ENCODE data around the gene MASP2. TPM values are rescaled to one million over a fixed set of nuclear protein-coding genes. Genes with fewer than 3 reads are reported as not detected.
"Not testable (repeated sequence)": the region's sequence is repeated elsewhere in the genome, so short reads cannot be mapped to it uniquely, and the experiment has no call there.

The MASP2 gene
- total and polyA plus RNA-seq, 2 of the 8 experiments (the other 6 are each of a cell fraction or from before 2014, with no cell fraction given) = 0.54 to 1.2 TPM

DNA sequence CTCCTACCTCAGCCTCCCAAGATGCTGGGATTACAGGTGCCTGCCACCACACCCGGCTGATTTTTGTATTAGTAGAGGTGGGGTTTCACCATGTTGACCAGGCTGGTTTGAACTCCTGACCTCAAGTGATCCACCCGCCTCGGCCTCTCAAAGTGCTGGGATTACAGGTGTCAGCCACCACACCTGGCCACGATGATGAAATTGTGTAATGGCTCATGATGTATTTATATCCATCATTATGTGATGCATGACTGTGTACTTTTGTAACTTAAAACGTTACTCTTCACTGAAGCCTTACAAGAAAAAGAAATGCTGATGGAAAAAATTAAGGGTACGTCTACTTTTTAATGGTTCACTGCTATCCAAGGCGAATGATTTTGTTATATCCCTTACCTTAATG, 27.1 kb downstream of the MASP2 start (continued):
- TF ChIP-seq, protein P1, sequence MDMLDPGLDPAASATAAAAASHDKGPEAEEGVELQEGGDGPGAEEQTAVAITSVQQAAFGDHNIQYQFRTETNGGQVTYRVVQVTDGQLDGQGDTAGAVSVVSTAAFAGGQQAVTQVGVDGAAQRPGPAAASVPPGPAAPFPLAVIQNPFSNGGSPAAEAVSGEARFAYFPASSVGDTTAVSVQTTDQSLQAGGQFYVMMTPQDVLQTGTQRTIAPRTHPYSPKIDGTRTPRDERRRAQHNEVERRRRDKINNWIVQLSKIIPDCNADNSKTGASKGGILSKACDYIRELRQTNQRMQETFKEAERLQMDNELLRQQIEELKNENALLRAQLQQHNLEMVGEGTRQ (IDR thresholded peaks at IDR 0.05; ENCODE audit: low read length) = no peak
- TF ChIP-seq CBX5 (IDR thresholded peaks at IDR 0.05; ENCODE audit: low read depth, low read length) = no peak

DNA sequence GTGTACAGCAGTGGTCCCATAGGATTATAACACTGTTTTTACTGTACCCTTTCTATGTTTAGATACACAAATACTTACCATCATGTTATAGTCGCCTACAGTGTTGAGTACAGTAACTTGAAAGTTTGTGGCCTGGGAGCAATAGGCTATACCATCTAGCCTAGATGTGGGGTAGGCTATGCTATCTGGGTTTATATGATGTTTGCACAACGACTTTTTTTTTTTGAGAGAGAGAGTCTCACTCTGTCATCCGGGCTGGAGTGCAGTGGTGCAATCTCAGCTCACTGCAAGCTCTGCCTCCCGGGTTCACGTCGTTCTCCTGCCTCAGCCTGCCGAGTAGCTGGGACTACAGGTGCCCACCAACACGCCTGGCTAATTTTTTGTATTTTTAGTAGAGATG, 27.7 kb downstream of the MASP2 start:
- H3K79me2 ChIP-seq (ENCODE audit: control insufficient read depth in 1 of 2, insufficient read depth in 2 of 2, low read length in 2 of 2) = peaks cover 0 to 36% of the 10 kb centered on the region in 2 experiments; a peak in 3 of 4 replicates

More for the DNA sequence above, 27.7 kb downstream of the MASP2 start:
- Histone ChIP-seq H4K20me1 (replicated peaks in 1 of 2; ENCODE audit: control insufficient read depth in 1 of 2, insufficient read depth in 2 of 2, low read length in 2 of 2) (peaks cover 6 to 12% of the 10 kb centered on the region in 2 experiments), H3K36me3 (ENCODE audit: control insufficient read depth in 2 of 4, insufficient read depth in 4 of 4, low read length in 3 of 4) (peaks cover 46 to 95% (median 78%) of the 10 kb centered on the region in 4 experiments)
- H3K27me3 ChIP-seq (replicated peaks in 1 of 4; ENCODE audit: control insufficient read depth in 3 of 4, extremely low read depth in 1 of 4, insufficient read depth in 3 of 4, low read length in 3 of 4); H2AFZ ChIP-seq (ENCODE audit: low read length); H2BK20ac ChIP-seq (ENCODE audit: low read length); H3K9ac ChIP-seq (replicated peaks in 1 of 4; ENCODE audit: extremely low read depth in 1 of 4, low read depth in 3 of 4, low read length in 3 of 4); H3K4me1 ChIP-seq (replicated peaks in 1 of 4; ENCODE audit: control insufficient read depth in 3 of 4, insufficient read depth in 4 of 4, low read length in 3 of 4); H3K18ac ChIP-seq (ENCODE audit: extremely low read depth, low read length); H2BK5ac ChIP-seq (ENCODE audit: low read depth, low read length); H2BK15ac ChIP-seq (ENCODE audit: low read length); H3K23ac ChIP-seq (ENCODE audit: insufficient read length); H3K79me1 ChIP-seq (ENCODE audit: low read depth, low read length); H4K8ac ChIP-seq (ENCODE audit: extremely low read depth, insufficient read depth, low read length); H3K14ac ChIP-seq (ENCODE audit: insufficient read length); H3K23me2 ChIP-seq (ENCODE audit: low read depth, low read length); H4K91ac ChIP-seq (replicated peaks; ENCODE audit: insufficient read length, low read length); H3K4ac ChIP-seq (replicated peaks; ENCODE audit: insufficient read length, low read depth, low read length); DNase-seq (ENCODE audit: low read depth in 1 of 2, low spot score in 2 of 2); H3K56ac ChIP-seq (replicated peaks; ENCODE audit: insufficient read length, low read depth, low read length); H3K27ac ChIP-seq (ENCODE audit: low read depth, low read length); H4K5ac ChIP-seq (ENCODE audit: insufficient read length, low read depth, low read length); H2AK5ac ChIP-seq (ENCODE audit: low read depth, low read length); H2BK120ac ChIP-seq (replicated peaks; ENCODE audit: low read depth, low read length); H2BK12ac ChIP-seq (ENCODE audit: low read depth, low read length); H3K9me3 ChIP-seq (ENCODE audit: insufficient read depth in 2 of 2, low read depth in 1 of 2, low read length in 1 of 2); H3K4me2 ChIP-seq (ENCODE audit: insufficient read depth in 1 of 2, low read depth in 2 of 2, low read length in 2 of 2); H3K4me3 ChIP-seq (ENCODE audit: extremely low read depth in 1 of 4, insufficient read depth in 2 of 4, low read depth in 3 of 4, low read length in 4 of 4); FAIRE-seq; CTCF ChIA-PET (ENCODE audit: partially characterized antibody): not testable (repeated sequence)
- POLR2A ChIA-PET (ENCODE audit: partially characterized antibody) = interaction anchor here (0.9 to 3.8 kb wide), 2 partner anchors 11 to 40 kb away, joined by 3 to 20 read pairs; no protein-coding TSS in a partner anchor
- 97% methylated on average over 6 of the region's 8 CpGs; no CpG with 5 or more reads in 1 of the 2 experiments for WGBS, 2 experiments (ENCODE audit: extremely low coverage in 1 of 2, insufficient coverage in 1 of 2, insufficient read length in 1 of 2, insufficient replicate concordance in 2 of 2, low coverage in 1 of 2, low lambda C conversion rate in 2 of 2, missing lambda C conversion rate in 1 of 2)
